Measurements from ENCODE around the gene SLC7A4. TPM values are rescaled to one million over a fixed set of nuclear protein-coding genes. Genes with fewer than 3 reads are reported as not detected.

The SLC7A4 gene
- total RNA-seq, 1 donor = 0.36 TPM

DNA sequence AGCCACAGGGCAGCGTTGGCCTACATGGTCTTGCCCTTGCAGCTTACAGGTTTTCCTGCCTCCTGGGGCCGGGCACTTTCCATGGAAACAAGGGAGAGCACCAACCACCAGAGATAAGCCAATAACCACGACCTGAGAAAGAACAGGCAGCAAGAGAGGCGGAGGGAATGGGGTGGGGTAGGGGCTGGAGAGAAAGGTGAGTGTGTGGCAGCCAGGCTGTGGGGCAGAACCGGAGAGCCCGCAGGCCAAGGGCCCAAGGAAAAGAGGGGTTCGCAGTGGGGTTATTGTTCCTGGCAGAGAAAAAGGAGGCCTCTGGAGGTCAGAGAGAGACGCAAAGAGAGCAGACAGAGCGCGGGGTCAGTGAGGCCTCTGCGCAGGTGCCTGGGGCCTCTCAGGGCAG lies 46.6 kb upstream of the SLC7A4 start:
- no peak overlapping the region for H3K27ac ChIP-seq (ENCODE audit: low read depth, low read length)
- H3K36me3 ChIP-seq (ENCODE audit: insufficient read depth, low read length) = no peaks in the 10 kb centered on the region
- H3K79me2 ChIP-seq (ENCODE audit: insufficient read depth, low read length) = no peaks in the 10 kb centered on the region
- peaks cover 7% of the 10 kb centered on the region for H3K4me1 ChIP-seq (ENCODE audit: insufficient read depth, low read length)
- no peaks in the 10 kb centered on the region for H3K9me3 ChIP-seq (ENCODE audit: low read depth, low read length)
- no peak overlapping the region for H2AFZ ChIP-seq (ENCODE audit: low read length)
- H3K27me3 ChIP-seq (ENCODE audit: insufficient read depth, low read length) = no peaks in the 10 kb centered on the region
- no peak for DNase-seq (ENCODE audit: insufficient read length, low spot score, missing footprints)
- no peaks in the 10 kb centered on the region for H4K20me1 ChIP-seq (ENCODE audit: insufficient read depth, low read length)
- no peak overlapping the region for H3K4me3 ChIP-seq (ENCODE audit: insufficient read depth, low read length)
- TF ChIP-seq, protein P1, sequence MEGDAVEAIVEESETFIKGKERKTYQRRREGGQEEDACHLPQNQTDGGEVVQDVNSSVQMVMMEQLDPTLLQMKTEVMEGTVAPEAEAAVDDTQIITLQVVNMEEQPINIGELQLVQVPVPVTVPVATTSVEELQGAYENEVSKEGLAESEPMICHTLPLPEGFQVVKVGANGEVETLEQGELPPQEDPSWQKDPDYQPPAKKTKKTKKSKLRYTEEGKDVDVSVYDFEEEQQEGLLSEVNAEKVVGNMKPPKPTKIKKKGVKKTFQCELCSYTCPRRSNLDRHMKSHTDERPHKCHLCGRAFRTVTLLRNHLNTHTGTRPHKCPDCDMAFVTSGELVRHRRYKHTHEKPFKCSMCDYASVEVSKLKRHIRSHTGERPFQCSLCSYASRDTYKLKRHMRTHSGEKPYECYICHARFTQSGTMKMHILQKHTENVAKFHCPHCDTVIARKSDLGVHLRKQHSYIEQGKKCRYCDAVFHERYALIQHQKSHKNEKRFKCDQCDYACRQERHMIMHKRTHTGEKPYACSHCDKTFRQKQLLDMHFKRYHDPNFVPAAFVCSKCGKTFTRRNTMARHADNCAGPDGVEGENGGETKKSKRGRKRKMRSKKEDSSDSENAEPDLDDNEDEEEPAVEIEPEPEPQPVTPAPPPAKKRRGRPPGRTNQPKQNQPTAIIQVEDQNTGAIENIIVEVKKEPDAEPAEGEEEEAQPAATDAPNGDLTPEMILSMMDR (IDR thresholded peaks at IDR 0.05; ENCODE audit: extremely low read depth, low read depth, low read length) = no peak
- no peak overlapping the region for H3K4me2 ChIP-seq (ENCODE audit: insufficient read depth, low read length)

DNA sequence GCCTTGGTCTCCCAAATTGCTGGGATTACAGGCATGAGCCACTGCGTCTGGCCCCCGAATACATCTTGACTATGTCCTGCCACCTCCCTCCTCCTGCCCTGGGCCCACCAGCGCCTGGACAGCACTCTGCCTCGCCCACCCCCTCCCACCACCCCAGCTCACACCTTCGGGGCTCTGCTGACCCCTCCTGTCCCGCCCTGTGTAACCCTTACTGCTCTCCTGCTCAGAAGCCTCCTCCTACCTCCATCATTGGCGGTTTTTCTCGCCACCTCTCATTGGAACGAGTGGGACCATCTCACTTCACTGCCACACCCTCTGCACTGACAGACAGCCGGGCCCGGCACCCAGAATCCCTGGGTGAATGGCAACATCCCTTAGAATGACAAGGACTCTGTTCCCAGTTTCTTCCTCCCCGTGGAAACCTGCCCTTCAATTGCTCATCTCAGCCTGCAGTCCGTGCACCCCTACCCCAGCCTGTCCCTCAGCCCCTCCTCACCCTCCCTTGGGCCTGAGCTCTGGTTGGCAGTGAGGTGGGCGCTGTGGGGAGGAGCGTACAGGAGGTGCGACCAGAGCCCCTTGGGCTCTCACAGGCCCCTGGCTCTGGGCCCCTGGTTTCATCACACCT lies 45.6 kb upstream of the SLC7A4 start:
- H3K27me3 ChIP-seq (ENCODE audit: insufficient read depth, low read length) = no peaks in the 10 kb centered on the region
- H3K36me3 ChIP-seq (ENCODE audit: insufficient read depth, low read length) = no peaks in the 10 kb centered on the region
- no peak overlapping the region for H2AFZ ChIP-seq (ENCODE audit: low read length)
- H4K20me1 ChIP-seq (ENCODE audit: insufficient read depth, low read length) = no peaks in the 10 kb centered on the region
- TF ChIP-seq, protein P1 (IDR thresholded peaks at IDR 0.05; ENCODE audit: extremely low read depth, low read depth, low read length) = no peak
- no peak overlapping the region for H3K27ac ChIP-seq (ENCODE audit: low read depth, low read length)
- no peak overlapping the region for H3K4me2 ChIP-seq (ENCODE audit: insufficient read depth, low read length)
- H3K4me3 ChIP-seq (ENCODE audit: insufficient read depth, low read length) = no peak overlapping the region
- no peaks in the 10 kb centered on the region for H3K79me2 ChIP-seq (ENCODE audit: insufficient read depth, low read length)
- H3K4me1 ChIP-seq (ENCODE audit: insufficient read depth, low read length) = peaks cover 13% of the 10 kb centered on the region
- no peak for DNase-seq (ENCODE audit: insufficient read length, low spot score, missing footprints)
- no peaks in the 10 kb centered on the region for H3K9me3 ChIP-seq (ENCODE audit: low read depth, low read length)

DNA sequence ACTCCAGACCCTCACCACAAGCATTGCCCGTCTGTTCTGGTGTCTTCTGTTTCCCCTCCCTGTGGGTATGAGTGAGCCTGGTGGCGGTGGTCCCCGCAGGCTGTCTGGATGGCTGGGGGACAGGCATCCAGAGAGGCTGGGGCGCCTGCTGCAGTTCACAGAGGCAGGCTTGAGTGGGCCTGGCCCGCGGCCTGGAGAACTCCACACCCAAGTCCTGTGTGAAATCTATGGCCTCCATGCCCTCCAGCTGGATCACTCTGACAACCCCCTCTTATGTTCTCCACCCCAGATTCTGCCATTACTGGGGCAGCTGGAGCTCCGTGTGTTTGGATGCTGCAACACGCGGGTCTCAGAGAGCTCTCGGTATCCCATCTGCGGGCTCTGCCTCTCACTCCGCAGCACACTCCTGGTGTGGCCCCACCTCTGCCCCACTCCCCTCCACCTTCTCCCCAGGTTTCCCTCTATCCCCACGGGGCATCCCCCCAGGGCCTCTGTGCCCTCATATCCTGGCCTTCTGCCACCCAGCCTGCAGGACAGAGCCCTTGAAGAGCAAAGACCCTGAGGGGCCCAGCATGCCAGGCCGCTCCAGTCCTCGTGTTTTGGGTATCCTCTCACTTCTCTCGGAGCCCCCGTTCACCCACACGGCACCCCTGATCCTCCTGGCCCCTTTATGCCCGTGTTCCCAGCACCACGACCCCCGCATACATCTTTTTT lies 44.7 kb upstream of the SLC7A4 start:
- TF ChIP-seq, protein P1 (IDR thresholded peaks at IDR 0.05; ENCODE audit: extremely low read depth, low read depth, low read length) = no peak
- H3K79me2 ChIP-seq (ENCODE audit: insufficient read depth, low read length) = no peaks in the 10 kb centered on the region
- peaks cover 13% of the 10 kb centered on the region for H3K4me1 ChIP-seq (ENCODE audit: insufficient read depth, low read length)
- no peaks in the 10 kb centered on the region for H3K9me3 ChIP-seq (ENCODE audit: low read depth, low read length)
- no peak for DNase-seq (ENCODE audit: insufficient read length, low spot score, missing footprints)
- H3K4me3 ChIP-seq (ENCODE audit: insufficient read depth, low read length) = no peak overlapping the region
- no peak overlapping the region for H2AFZ ChIP-seq (ENCODE audit: low read length)
- no peak overlapping the region for H3K27ac ChIP-seq (ENCODE audit: low read depth, low read length)
- no peaks in the 10 kb centered on the region for H4K20me1 ChIP-seq (ENCODE audit: insufficient read depth, low read length)
- no peaks in the 10 kb centered on the region for H3K27me3 ChIP-seq (ENCODE audit: insufficient read depth, low read length)
- H3K4me2 ChIP-seq (ENCODE audit: insufficient read depth, low read length) = no peak overlapping the region
- no peaks in the 10 kb centered on the region for H3K36me3 ChIP-seq (ENCODE audit: insufficient read depth, low read length)

DNA sequence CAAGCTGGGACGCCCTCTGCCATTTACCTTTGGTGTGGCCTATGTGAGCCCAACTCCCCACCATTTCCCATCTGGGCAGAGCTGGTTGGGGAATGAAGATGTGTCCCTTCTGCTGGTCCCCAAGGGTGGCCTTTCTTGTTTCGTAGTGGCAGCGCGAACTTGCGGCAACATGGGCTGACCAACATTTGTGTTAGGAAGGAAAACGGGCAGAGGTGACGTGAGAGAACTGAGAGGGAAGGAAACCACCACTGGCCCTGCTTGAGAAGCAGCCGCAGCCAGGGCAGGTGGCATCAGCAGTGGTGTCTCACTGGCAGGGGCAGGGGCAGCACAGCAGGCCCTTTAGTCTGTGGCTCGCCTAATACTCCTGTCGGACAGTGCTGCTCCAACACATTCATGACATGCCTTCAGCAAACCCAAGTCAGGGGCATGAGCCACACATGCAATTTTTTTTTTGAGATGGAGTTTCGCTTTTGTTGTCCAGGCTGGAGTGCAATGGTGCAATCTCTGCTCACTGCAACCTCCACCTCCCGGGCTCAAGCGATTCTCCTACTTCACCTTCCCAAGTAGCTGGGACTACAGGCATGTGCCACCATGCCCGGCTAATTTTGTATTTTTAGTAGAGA lies 43.3 kb upstream of the SLC7A4 start:
- Histone ChIP-seq H3K36me3 (ENCODE audit: insufficient read depth, low read length) (no peaks in the 10 kb centered on the region), H2AFZ (ENCODE audit: low read length) (no peak overlapping the region), H3K4me1 (ENCODE audit: insufficient read depth, low read length) (peaks cover 13% of the 10 kb centered on the region), H3K27ac (ENCODE audit: low read depth, low read length) (no peak overlapping the region), H3K27me3 (ENCODE audit: insufficient read depth, low read length) (no peaks in the 10 kb centered on the region), H4K20me1 (ENCODE audit: insufficient read depth, low read length) (no peaks in the 10 kb centered on the region), H3K9me3 (ENCODE audit: low read depth, low read length) (no peaks in the 10 kb centered on the region), H3K4me3 (ENCODE audit: insufficient read depth, low read length) (no peak overlapping the region), H3K4me2 (ENCODE audit: insufficient read depth, low read length) (no peak overlapping the region), H3K79me2 (ENCODE audit: insufficient read depth, low read length) (no peaks in the 10 kb centered on the region)
- no peak for DNase-seq (ENCODE audit: insufficient read length, low spot score, missing footprints)
- TF ChIP-seq, protein P1 (IDR thresholded peaks at IDR 0.05; ENCODE audit: extremely low read depth, low read depth, low read length) = no peak
